IMR-90 (cell line): Measurements from ENCODE around the gene NEURL1. TPM values are rescaled to one million over a fixed set of nuclear protein-coding genes. Genes with fewer than 3 reads are reported as not detected.

Experiments used
- ATAC-seq: fragments of 200-7000 bp; cut with Tn5 transposase; 2 replicates; pipeline ENCODE4 v1.9.1; 2020; ENCODE audit warnings: low read depth, mild to moderate bottlenecking, moderate library complexity
- BruUV-seq: library from RNA; stranded (reverse); fragments of 400-500 nt; replicated peaks from 2 replicates; lab custom pipeline; 2021; lab: Mats Ljungman, UMichigan
- CTCF ChIA-PET: fragments of 300-600 bp; formaldehyde crosslinking; extraction: SDS; loops from one replicate; lab custom pipeline; 2021; ENCODE audit warnings: antibody characterized with exemption; lab: Yijun Ruan, JAX
- POLR2A ChIA-PET: fragments of 300-600 bp; sonication (Branson Sonifier 250); formaldehyde crosslinking; loops from one replicate; lab custom pipeline; 2022; ENCODE audit warnings: antibody characterized with exemption; ENCODE audit not compliant: unreplicated experiment; lab: Charles Lee
- DNase-seq: peaks from one replicate; pipeline ENCODE4 v3.0.0; 2013
- H2AFZ ChIP-seq: replicated peaks from 2 replicates; pipeline ENCODE3; 2013; ENCODE audit warnings: low read length, mild to moderate bottlenecking; ENCODE audit not compliant: poor library complexity
- H2AK5ac ChIP-seq: 2 replicates; pipeline ENCODE4 v1.6.1; 2013; ENCODE audit warnings: low read depth, low read length, inconsistent platforms
- H2AK9ac ChIP-seq: replicated peaks from 2 replicates; pipeline ENCODE3; 2013; ENCODE audit warnings: mild to moderate bottlenecking, low read depth, low read length, moderate library complexity; ENCODE audit not compliant: poor library complexity
- H2BK120ac ChIP-seq: 2 replicates; pipeline ENCODE4 v1.6.1; 2013; ENCODE audit warnings: low read depth, low read length, inconsistent platforms
- H2BK15ac ChIP-seq: 3 replicates; pipeline ENCODE4 v1.6.1; 2013; ENCODE audit warnings: low read depth, low read length, inconsistent platforms
- H2BK20ac ChIP-seq: 2 replicates; pipeline ENCODE4 v1.6.1; 2013; ENCODE audit warnings: low read depth, mild to moderate bottlenecking, inconsistent platforms, low read length, moderate library complexity
- H2BK5ac ChIP-seq: 2 replicates; pipeline ENCODE4 v1.6.1; 2013; ENCODE audit warnings: mild to moderate bottlenecking, low read depth, low read length, inconsistent platforms; ENCODE audit not compliant: poor library complexity, severe bottlenecking
- H3K14ac ChIP-seq: replicated peaks from 2 replicates; pipeline ENCODE4 v1.6.1; 2013; ENCODE audit warnings: low read depth, low read length, inconsistent platforms
- H3K18ac ChIP-seq: 2 replicates; pipeline ENCODE4 v1.6.1; 2013; ENCODE audit warnings: low read depth, low read length, control low read depth
- H3K23ac ChIP-seq: 2 replicates; pipeline ENCODE4 v1.6.1; 2013; ENCODE audit warnings: low read depth, low read length, inconsistent platforms
- H3K27ac ChIP-seq: 2 replicates; pipeline ENCODE4 v1.5.1; 2013; ENCODE audit warnings: mild to moderate bottlenecking, control low read depth, low read length; ENCODE audit not compliant: insufficient read depth
- H3K27me3 ChIP-seq: 2 replicates; pipeline ENCODE4 v1.6.1; 2013; ENCODE audit warnings: low read length; ENCODE audit not compliant: control insufficient read depth, insufficient read depth
- H3K36me3 ChIP-seq: 2 replicates; pipeline ENCODE4 v1.6.1; 2013; ENCODE audit warnings: low read length, mixed read lengths; ENCODE audit not compliant: control insufficient read depth, insufficient read depth
- H3K4ac ChIP-seq: 2 replicates; pipeline ENCODE4 v1.6.1; 2013; ENCODE audit warnings: low read depth, low read length, inconsistent platforms
- H3K4me1 ChIP-seq: 2 replicates; pipeline ENCODE4 v1.6.1; 2013; ENCODE audit warnings: low read length, mixed read lengths; ENCODE audit not compliant: control insufficient read depth, insufficient read depth
- H3K4me2 ChIP-seq: 2 replicates; pipeline ENCODE4 v1.6.1; 2013; ENCODE audit warnings: low read depth, mild to moderate bottlenecking, control low read depth, low read length, moderate library complexity
- H3K4me3 ChIP-seq: 2 replicates; pipeline ENCODE4 v1.5.1; 2013; ENCODE audit warnings: low read depth, mild to moderate bottlenecking, control low read depth, low read length, moderate library complexity; ENCODE audit not compliant: insufficient read depth
- H3K56ac ChIP-seq: 2 replicates; pipeline ENCODE4 v1.6.1; 2013; ENCODE audit warnings: low read length, inconsistent platforms; ENCODE audit not compliant: insufficient read depth; ENCODE audit errors: extremely low read depth
- H3K79me1 ChIP-seq, 2 experiments: 2 replicates each; pipeline ENCODE4 v1.6.1; 2013; ENCODE audit warnings: low read length in 2 of 2, inconsistent platforms in 1 of 2, low read depth in 1 of 2
- H3K9ac ChIP-seq: 2 replicates; pipeline ENCODE4 v1.6.1; 2013; ENCODE audit warnings: low read depth, low read length, control low read depth
- H3K9me1 ChIP-seq: 2 replicates; pipeline ENCODE4 v1.6.1; 2013; ENCODE audit warnings: low read length, inconsistent platforms; ENCODE audit not compliant: insufficient read depth
- H3K9me3 ChIP-seq: 2 replicates; pipeline ENCODE4 v1.6.1; 2013; ENCODE audit warnings: low read length; ENCODE audit not compliant: control insufficient read depth, insufficient read depth
- H4K20me1 ChIP-seq: 2 replicates; pipeline ENCODE4 v1.6.1; 2013; ENCODE audit warnings: low read length, inconsistent platforms; ENCODE audit not compliant: insufficient read depth
- H4K5ac ChIP-seq: 2 replicates; pipeline ENCODE4 v1.6.1; 2013; ENCODE audit warnings: mild to moderate bottlenecking, low read depth, low read length, control low read depth
- H4K8ac ChIP-seq, 2 experiments: 2 replicates each; pipeline ENCODE4 v1.6.1; 2013; ENCODE audit warnings: low read depth in 2 of 2, low read length in 2 of 2, control low read depth in 1 of 2, inconsistent platforms in 1 of 2
- H4K91ac ChIP-seq: 2 replicates; pipeline ENCODE4 v1.6.1; 2013; ENCODE audit warnings: low read depth, low read length, inconsistent platforms; ENCODE audit not compliant: insufficient read depth
- BHLHE40 ChIP-seq: fragments of 150-350 bp; IDR thresholded peaks from 2 replicates; pipeline ENCODE4 v1.6.1; 2016; ENCODE audit warnings: mild to moderate bottlenecking, low read depth, low read length
- CEBPB ChIP-seq: IDR thresholded peaks from 2 replicates; pipeline ENCODE4 v1.6.1; 2012; ENCODE audit warnings: low read depth, low read length, improper control_type of control experiment
- CHD1 ChIP-seq: IDR thresholded peaks from 2 replicates; pipeline ENCODE4 v1.6.1; 2012; ENCODE audit warnings: low read depth, low read length, improper control_type of control experiment
- FOS ChIP-seq: fragments of 150-350 bp; IDR thresholded peaks from 2 replicates; pipeline ENCODE4 v1.6.1; 2016; ENCODE audit warnings: low read depth, low read length
- MAFK ChIP-seq: IDR thresholded peaks from 2 replicates; pipeline ENCODE4 v1.6.1; 2012; ENCODE audit warnings: low read depth, low read length, improper control_type of control experiment
- MAZ ChIP-seq: IDR thresholded peaks from 2 replicates; pipeline ENCODE4 v1.6.1; 2012; ENCODE audit warnings: low read depth, mild to moderate bottlenecking, low read length, improper control_type of control experiment, moderate library complexity, borderline replicate concordance
- MXI1 ChIP-seq: IDR thresholded peaks from 2 replicates; pipeline ENCODE4 v1.6.1; 2012; ENCODE audit warnings: low read depth, mild to moderate bottlenecking, low read length, moderate library complexity, borderline replicate concordance
- NFE2L2 ChIP-seq: fragments of 150-350 bp; IDR thresholded peaks from 2 replicates; pipeline ENCODE4 v1.6.1; 2016; ENCODE audit warnings: low read depth, mild to moderate bottlenecking, low read length
- RAD21 ChIP-seq: IDR thresholded peaks from 2 replicates; pipeline ENCODE4 v1.6.1; 2012; ENCODE audit warnings: low read length, improper control_type of control experiment
- RCOR1 ChIP-seq: IDR thresholded peaks from 2 replicates; pipeline ENCODE4 v1.6.1; 2012; ENCODE audit warnings: mild to moderate bottlenecking, low read length, improper control_type of control experiment; ENCODE audit not compliant: insufficient replicate concordance
- SMC3 ChIP-seq: fragments of 150-350 bp; IDR thresholded peaks from 2 replicates; pipeline ENCODE4 v1.6.1; 2016; ENCODE audit warnings: low read depth, mild to moderate bottlenecking, antibody characterized with exemption, low read length, moderate library complexity
- WGBS, 2 experiments: methylation state at CpG; one replicate each; pipeline versions ENCODE4 v1.1.5 to v1.1.7; 2013; ENCODE audit warnings: missing lambda C conversion rate in 2 of 2; ENCODE audit not compliant: insufficient read length in 1 of 2; ENCODE audit errors: extremely low coverage in 2 of 2; 5-methylcytosine and 5-hydroxymethylcytosine counted together
- dilution Hi-C: fragments of 300-500 bp; cut with HindIII; formaldehyde crosslinking; loops from one replicate; pipeline ENCODE4 v1.14.3; 2018; ENCODE audit warnings: low sequenced_read_pairs; ENCODE audit not compliant: unreplicated experiment
- in situ Hi-C: fragments of 300-500 bp; cut with MboI; formaldehyde crosslinking; loops from 3 replicates; pipeline ENCODE4 v1.14.3; 2019; ENCODE audit warnings: low sequenced_read_pairs, inconsistent platforms, mixed read lengths
- intact Hi-C: fragments of 100-400 bp; cut with micrococcal nuclease; formaldehyde crosslinking; loops from 2 replicates; pipeline ENCODE4 v1.10.0; 2022
- polyA plus RNA-seq, 3 experiments: library from polyadenylated mRNA; depleted of rRNA; stranded (reverse); fragments of >200 nt; gene quantifications; 2 replicates each; pipeline ENCODE4 v1.2.3, GENCODE V29; 2012; ENCODE audit warnings: low replicate concordance in 1 of 3
- total RNA-seq: library from RNA; depleted of rRNA; stranded (reverse); fragments of >200 nt; gene quantifications from 2 replicates; pipeline ENCODE4 v1.2.3, GENCODE V29; 2012
- TF ChIP-seq, protein P1 (sequence below): fragments of 150-350 bp; IDR thresholded peaks from 2 replicates; pipeline ENCODE4 v1.6.1; 2017; ENCODE audit warnings: mild to moderate bottlenecking, antibody characterized with exemption, low read length, low read depth
- TF ChIP-seq, protein P2 (sequence below): fragments of 150-350 bp; IDR thresholded peaks from 2 replicates; pipeline ENCODE4 v1.6.1; 2016; ENCODE audit warnings: low read depth, mild to moderate bottlenecking, low read length, moderate library complexity, borderline replicate concordance
- TF ChIP-seq, protein P3 (sequence below): conservative IDR thresholded peaks from 2 replicates; pipeline ENCODE4 v1.5.1; 2012; ENCODE audit warnings: mild to moderate bottlenecking, low read depth, low read length, improper control_type of control experiment

The NEURL1 gene
- total and polyA plus RNA-seq, 2 of the 4 experiments (the other 2 are of a cell fraction): 0.36 to 0.82 TPM

DNA sequence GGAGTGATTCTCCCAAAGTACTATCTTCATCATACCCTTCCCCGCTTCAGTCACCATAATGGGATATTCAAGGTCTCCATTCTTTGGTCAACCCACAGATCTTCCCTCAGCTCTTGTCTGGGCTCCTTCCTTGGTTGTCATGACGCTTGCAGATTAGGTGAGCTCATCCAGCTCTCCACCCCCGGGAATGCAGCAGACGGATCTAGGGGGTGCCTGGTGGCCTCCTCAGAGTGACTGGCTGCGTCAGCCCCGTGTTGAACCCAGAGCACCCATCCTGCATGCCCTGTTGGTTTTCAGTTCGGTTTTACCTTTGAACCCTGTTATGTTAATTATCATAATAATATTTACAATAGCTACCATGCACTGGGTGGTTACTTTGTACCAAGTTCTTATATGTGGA is 6.4 kb downstream of the NEURL1 start:
- Histone ChIP-seq H4K91ac (no peak overlapping the region), H3K36me3 (no peaks in the 10 kb centered on the region), H3K4me3 (no peak overlapping the region), H4K20me1 (peaks cover 27% of the 10 kb centered on the region; the same call in 1 of the 2 replicates), H2AFZ (no peak overlapping the region), H4K8ac (no peak overlapping the region), H2BK20ac (no peak overlapping the region), H3K27me3 (peaks cover 75% of the 10 kb centered on the region), H3K56ac (no peak overlapping the region), H3K4me1 (0 out of 2 replicates have a peak, but pooled peaks cover 2% of the 10 kb centered on the region), H4K5ac (no peak overlapping the region), H3K18ac (no peak overlapping the region), H2AK9ac (no peak overlapping the region), H3K4me2 (no peak overlapping the region), H3K9me1 (no peaks in the 10 kb centered on the region), H2BK15ac (no peak overlapping the region), H2BK5ac (no peak overlapping the region), H3K27ac (no peak overlapping the region), H2BK120ac (no peak overlapping the region), H3K9me3 (no peaks in the 10 kb centered on the region), H3K9ac (no peak overlapping the region), H3K4ac (no peak overlapping the region), H3K23ac (no peak overlapping the region), H3K79me1 (no peaks in the 10 kb centered on the region), H2AK5ac (no peak overlapping the region), H3K14ac (no peak overlapping the region)
- no peak for TF ChIP-seq SMC3
- TF ChIP-seq CHD1: no peak
- TF ChIP-seq MXI1: no peak
- TF ChIP-seq, protein P1, sequence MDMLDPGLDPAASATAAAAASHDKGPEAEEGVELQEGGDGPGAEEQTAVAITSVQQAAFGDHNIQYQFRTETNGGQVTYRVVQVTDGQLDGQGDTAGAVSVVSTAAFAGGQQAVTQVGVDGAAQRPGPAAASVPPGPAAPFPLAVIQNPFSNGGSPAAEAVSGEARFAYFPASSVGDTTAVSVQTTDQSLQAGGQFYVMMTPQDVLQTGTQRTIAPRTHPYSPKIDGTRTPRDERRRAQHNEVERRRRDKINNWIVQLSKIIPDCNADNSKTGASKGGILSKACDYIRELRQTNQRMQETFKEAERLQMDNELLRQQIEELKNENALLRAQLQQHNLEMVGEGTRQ: no peak
- no peak for TF ChIP-seq BHLHE40
- TF ChIP-seq, protein P2, sequence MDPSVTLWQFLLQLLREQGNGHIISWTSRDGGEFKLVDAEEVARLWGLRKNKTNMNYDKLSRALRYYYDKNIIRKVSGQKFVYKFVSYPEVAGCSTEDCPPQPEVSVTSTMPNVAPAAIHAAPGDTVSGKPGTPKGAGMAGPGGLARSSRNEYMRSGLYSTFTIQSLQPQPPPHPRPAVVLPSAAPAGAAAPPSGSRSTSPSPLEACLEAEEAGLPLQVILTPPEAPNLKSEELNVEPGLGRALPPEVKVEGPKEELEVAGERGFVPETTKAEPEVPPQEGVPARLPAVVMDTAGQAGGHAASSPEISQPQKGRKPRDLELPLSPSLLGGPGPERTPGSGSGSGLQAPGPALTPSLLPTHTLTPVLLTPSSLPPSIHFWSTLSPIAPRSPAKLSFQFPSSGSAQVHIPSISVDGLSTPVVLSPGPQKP: no peak
- TF ChIP-seq RAD21: no peak
- TF ChIP-seq NFE2L2: no peak
- no peak for TF ChIP-seq RCOR1
- no peak for TF ChIP-seq MAFK
- no peak for TF ChIP-seq MAZ
- TF ChIP-seq CEBPB: no peak
- TF ChIP-seq, protein P3, sequence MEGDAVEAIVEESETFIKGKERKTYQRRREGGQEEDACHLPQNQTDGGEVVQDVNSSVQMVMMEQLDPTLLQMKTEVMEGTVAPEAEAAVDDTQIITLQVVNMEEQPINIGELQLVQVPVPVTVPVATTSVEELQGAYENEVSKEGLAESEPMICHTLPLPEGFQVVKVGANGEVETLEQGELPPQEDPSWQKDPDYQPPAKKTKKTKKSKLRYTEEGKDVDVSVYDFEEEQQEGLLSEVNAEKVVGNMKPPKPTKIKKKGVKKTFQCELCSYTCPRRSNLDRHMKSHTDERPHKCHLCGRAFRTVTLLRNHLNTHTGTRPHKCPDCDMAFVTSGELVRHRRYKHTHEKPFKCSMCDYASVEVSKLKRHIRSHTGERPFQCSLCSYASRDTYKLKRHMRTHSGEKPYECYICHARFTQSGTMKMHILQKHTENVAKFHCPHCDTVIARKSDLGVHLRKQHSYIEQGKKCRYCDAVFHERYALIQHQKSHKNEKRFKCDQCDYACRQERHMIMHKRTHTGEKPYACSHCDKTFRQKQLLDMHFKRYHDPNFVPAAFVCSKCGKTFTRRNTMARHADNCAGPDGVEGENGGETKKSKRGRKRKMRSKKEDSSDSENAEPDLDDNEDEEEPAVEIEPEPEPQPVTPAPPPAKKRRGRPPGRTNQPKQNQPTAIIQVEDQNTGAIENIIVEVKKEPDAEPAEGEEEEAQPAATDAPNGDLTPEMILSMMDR: no peak
- TF ChIP-seq FOS: no peak
- ATAC-seq (no peak), DNase-seq (peak; percentile 22)
- in situ Hi-C loops (loop anchor here (10.0 kb wide), 1 partner anchor 185 kb away; no protein-coding TSS in a partner anchor), intact Hi-C loops (no loop called here), dilution Hi-C loops (no loop called here)
- 100% methylated on average over 1 of the region's 7 CpGs; no CpG with 5 or more reads in 1 of the 2 experiments for WGBS, 2 experiments
- BruUV-seq: no TSS peak
- POLR2A ChIA-PET: interaction anchor here (0.9 kb wide), 1 partner anchor 43 kb away, joined by 4 read pairs; no protein-coding TSS in a partner anchor
- CTCF ChIA-PET: no interaction called here
